IMR-90 (cell line): ENCODE data around the gene NF2. TPM values are rescaled to one million over a fixed set of nuclear protein-coding genes. Genes with fewer than 3 reads are reported as not detected.
A peak's percentile ranks its signal among the peaks of the same experiment; 100 is the strongest.

Source experiments
- ATAC-seq: fragments of 200-7000 bp; cut with Tn5 transposase; 2 replicates; pipeline ENCODE4 v1.9.1; 2020; ENCODE audit warnings: low read depth, mild to moderate bottlenecking, moderate library complexity
- BruUV-seq: library from RNA; stranded (reverse); fragments of 400-500 nt; replicated peaks from 2 replicates; lab custom pipeline; 2021; lab: Mats Ljungman, UMichigan
- CTCF ChIA-PET: fragments of 300-600 bp; formaldehyde crosslinking; extraction: SDS; loops from one replicate; lab custom pipeline; 2021; ENCODE audit warnings: antibody characterized with exemption; lab: Yijun Ruan, JAX
- POLR2A ChIA-PET: fragments of 300-600 bp; sonication (Branson Sonifier 250); formaldehyde crosslinking; loops from one replicate; lab custom pipeline; 2022; ENCODE audit warnings: antibody characterized with exemption; ENCODE audit not compliant: unreplicated experiment; lab: Charles Lee
- DNase-seq: peaks from one replicate; pipeline ENCODE4 v3.0.0; 2013
- H2AFZ ChIP-seq: replicated peaks from 2 replicates; pipeline ENCODE3; 2013; ENCODE audit warnings: low read length, mild to moderate bottlenecking; ENCODE audit not compliant: poor library complexity
- H2AK5ac ChIP-seq: 2 replicates; pipeline ENCODE4 v1.6.1; 2013; ENCODE audit warnings: low read depth, low read length, inconsistent platforms
- H2AK9ac ChIP-seq: replicated peaks from 2 replicates; pipeline ENCODE3; 2013; ENCODE audit warnings: mild to moderate bottlenecking, low read depth, low read length, moderate library complexity; ENCODE audit not compliant: poor library complexity
- H2BK120ac ChIP-seq: 2 replicates; pipeline ENCODE4 v1.6.1; 2013; ENCODE audit warnings: low read depth, low read length, inconsistent platforms
- H2BK15ac ChIP-seq: 3 replicates; pipeline ENCODE4 v1.6.1; 2013; ENCODE audit warnings: low read depth, low read length, inconsistent platforms
- H2BK20ac ChIP-seq: 2 replicates; pipeline ENCODE4 v1.6.1; 2013; ENCODE audit warnings: low read depth, mild to moderate bottlenecking, inconsistent platforms, low read length, moderate library complexity
- H2BK5ac ChIP-seq: 2 replicates; pipeline ENCODE4 v1.6.1; 2013; ENCODE audit warnings: mild to moderate bottlenecking, low read depth, low read length, inconsistent platforms; ENCODE audit not compliant: poor library complexity, severe bottlenecking
- H3K14ac ChIP-seq: replicated peaks from 2 replicates; pipeline ENCODE4 v1.6.1; 2013; ENCODE audit warnings: low read depth, low read length, inconsistent platforms
- H3K18ac ChIP-seq: 2 replicates; pipeline ENCODE4 v1.6.1; 2013; ENCODE audit warnings: low read depth, low read length, control low read depth
- H3K23ac ChIP-seq: 2 replicates; pipeline ENCODE4 v1.6.1; 2013; ENCODE audit warnings: low read depth, low read length, inconsistent platforms
- H3K27ac ChIP-seq: 2 replicates; pipeline ENCODE4 v1.5.1; 2013; ENCODE audit warnings: mild to moderate bottlenecking, control low read depth, low read length; ENCODE audit not compliant: insufficient read depth
- H3K27me3 ChIP-seq: 2 replicates; pipeline ENCODE4 v1.6.1; 2013; ENCODE audit warnings: low read length; ENCODE audit not compliant: control insufficient read depth, insufficient read depth
- H3K36me3 ChIP-seq: 2 replicates; pipeline ENCODE4 v1.6.1; 2013; ENCODE audit warnings: low read length, mixed read lengths; ENCODE audit not compliant: control insufficient read depth, insufficient read depth
- H3K4ac ChIP-seq: 2 replicates; pipeline ENCODE4 v1.6.1; 2013; ENCODE audit warnings: low read depth, low read length, inconsistent platforms
- H3K4me1 ChIP-seq: 2 replicates; pipeline ENCODE4 v1.6.1; 2013; ENCODE audit warnings: low read length, mixed read lengths; ENCODE audit not compliant: control insufficient read depth, insufficient read depth
- H3K4me2 ChIP-seq: 2 replicates; pipeline ENCODE4 v1.6.1; 2013; ENCODE audit warnings: low read depth, mild to moderate bottlenecking, control low read depth, low read length, moderate library complexity
- H3K4me3 ChIP-seq: 2 replicates; pipeline ENCODE4 v1.5.1; 2013; ENCODE audit warnings: low read depth, mild to moderate bottlenecking, control low read depth, low read length, moderate library complexity; ENCODE audit not compliant: insufficient read depth
- H3K56ac ChIP-seq: 2 replicates; pipeline ENCODE4 v1.6.1; 2013; ENCODE audit warnings: low read length, inconsistent platforms; ENCODE audit not compliant: insufficient read depth; ENCODE audit errors: extremely low read depth
- H3K79me1 ChIP-seq, 2 experiments: 2 replicates each; pipeline ENCODE4 v1.6.1; 2013; ENCODE audit warnings: low read length in 2 of 2, inconsistent platforms in 1 of 2, low read depth in 1 of 2
- H3K9ac ChIP-seq: 2 replicates; pipeline ENCODE4 v1.6.1; 2013; ENCODE audit warnings: low read depth, low read length, control low read depth
- H3K9me1 ChIP-seq: 2 replicates; pipeline ENCODE4 v1.6.1; 2013; ENCODE audit warnings: low read length, inconsistent platforms; ENCODE audit not compliant: insufficient read depth
- H3K9me3 ChIP-seq: 2 replicates; pipeline ENCODE4 v1.6.1; 2013; ENCODE audit warnings: low read length; ENCODE audit not compliant: control insufficient read depth, insufficient read depth
- H4K20me1 ChIP-seq: 2 replicates; pipeline ENCODE4 v1.6.1; 2013; ENCODE audit warnings: low read length, inconsistent platforms; ENCODE audit not compliant: insufficient read depth
- H4K5ac ChIP-seq: 2 replicates; pipeline ENCODE4 v1.6.1; 2013; ENCODE audit warnings: mild to moderate bottlenecking, low read depth, low read length, control low read depth
- H4K8ac ChIP-seq, 2 experiments: 2 replicates each; pipeline ENCODE4 v1.6.1; 2013; ENCODE audit warnings: low read depth in 2 of 2, low read length in 2 of 2, control low read depth in 1 of 2, inconsistent platforms in 1 of 2
- H4K91ac ChIP-seq: 2 replicates; pipeline ENCODE4 v1.6.1; 2013; ENCODE audit warnings: low read depth, low read length, inconsistent platforms; ENCODE audit not compliant: insufficient read depth
- BHLHE40 ChIP-seq: fragments of 150-350 bp; IDR thresholded peaks from 2 replicates; pipeline ENCODE4 v1.6.1; 2016; ENCODE audit warnings: mild to moderate bottlenecking, low read depth, low read length
- CEBPB ChIP-seq: IDR thresholded peaks from 2 replicates; pipeline ENCODE4 v1.6.1; 2012; ENCODE audit warnings: low read depth, low read length, improper control_type of control experiment
- CHD1 ChIP-seq: IDR thresholded peaks from 2 replicates; pipeline ENCODE4 v1.6.1; 2012; ENCODE audit warnings: low read depth, low read length, improper control_type of control experiment
- ELK1 ChIP-seq: fragments of 150-350 bp; IDR thresholded peaks from 2 replicates; pipeline ENCODE4 v1.6.1; 2016; ENCODE audit warnings: low read depth, mild to moderate bottlenecking, low read length, moderate library complexity, borderline replicate concordance
- FOS ChIP-seq: fragments of 150-350 bp; IDR thresholded peaks from 2 replicates; pipeline ENCODE4 v1.6.1; 2016; ENCODE audit warnings: low read depth, low read length
- MAFK ChIP-seq: IDR thresholded peaks from 2 replicates; pipeline ENCODE4 v1.6.1; 2012; ENCODE audit warnings: low read depth, low read length, improper control_type of control experiment
- MAZ ChIP-seq: IDR thresholded peaks from 2 replicates; pipeline ENCODE4 v1.6.1; 2012; ENCODE audit warnings: low read depth, mild to moderate bottlenecking, low read length, improper control_type of control experiment, moderate library complexity, borderline replicate concordance
- MXI1 ChIP-seq: IDR thresholded peaks from 2 replicates; pipeline ENCODE4 v1.6.1; 2012; ENCODE audit warnings: low read depth, mild to moderate bottlenecking, low read length, moderate library complexity, borderline replicate concordance
- NFE2L2 ChIP-seq: fragments of 150-350 bp; IDR thresholded peaks from 2 replicates; pipeline ENCODE4 v1.6.1; 2016; ENCODE audit warnings: low read depth, mild to moderate bottlenecking, low read length
- POLR2A ChIP-seq: IDR thresholded peaks from 2 replicates; pipeline ENCODE4 v1.6.1; 2012; ENCODE audit warnings: mild to moderate bottlenecking, low read depth, low read length
- RAD21 ChIP-seq: IDR thresholded peaks from 2 replicates; pipeline ENCODE4 v1.6.1; 2012; ENCODE audit warnings: low read length, improper control_type of control experiment
- RCOR1 ChIP-seq: IDR thresholded peaks from 2 replicates; pipeline ENCODE4 v1.6.1; 2012; ENCODE audit warnings: mild to moderate bottlenecking, low read length, improper control_type of control experiment; ENCODE audit not compliant: insufficient replicate concordance
- RFX5 ChIP-seq: IDR thresholded peaks from 2 replicates; pipeline ENCODE4 v1.8.0; 2012; ENCODE audit warnings: low read depth, mild to moderate bottlenecking, low read length, moderate library complexity
- SMC3 ChIP-seq: fragments of 150-350 bp; IDR thresholded peaks from 2 replicates; pipeline ENCODE4 v1.6.1; 2016; ENCODE audit warnings: low read depth, mild to moderate bottlenecking, antibody characterized with exemption, low read length, moderate library complexity
- WGBS, 2 experiments: methylation state at CpG; one replicate each; pipeline versions ENCODE4 v1.1.5 to v1.1.7; 2013; ENCODE audit warnings: missing lambda C conversion rate in 2 of 2; ENCODE audit not compliant: insufficient read length in 1 of 2; ENCODE audit errors: extremely low coverage in 2 of 2; 5-methylcytosine and 5-hydroxymethylcytosine counted together
- dilution Hi-C: fragments of 300-500 bp; cut with HindIII; formaldehyde crosslinking; loops from one replicate; pipeline ENCODE4 v1.14.3; 2018; ENCODE audit warnings: low sequenced_read_pairs; ENCODE audit not compliant: unreplicated experiment
- in situ Hi-C: fragments of 300-500 bp; cut with MboI; formaldehyde crosslinking; loops from 3 replicates; pipeline ENCODE4 v1.14.3; 2019; ENCODE audit warnings: low sequenced_read_pairs, inconsistent platforms, mixed read lengths
- intact Hi-C: fragments of 100-400 bp; cut with micrococcal nuclease; formaldehyde crosslinking; loops from 2 replicates; pipeline ENCODE4 v1.10.0; 2022
- polyA plus RNA-seq, 3 experiments: library from polyadenylated mRNA; depleted of rRNA; stranded (reverse); fragments of >200 nt; gene quantifications; 2 replicates each; pipeline ENCODE4 v1.2.3, GENCODE V29; 2012; ENCODE audit warnings: low replicate concordance in 1 of 3
- total RNA-seq: library from RNA; depleted of rRNA; stranded (reverse); fragments of >200 nt; gene quantifications from 2 replicates; pipeline ENCODE4 v1.2.3, GENCODE V29; 2012
- TF ChIP-seq, protein P1 (sequence below): conservative IDR thresholded peaks from 2 replicates; pipeline ENCODE4 v1.5.1; 2012; ENCODE audit warnings: mild to moderate bottlenecking, low read depth, low read length, improper control_type of control experiment
- TF ChIP-seq, protein P2 (sequence below): fragments of 150-350 bp; IDR thresholded peaks from 2 replicates; pipeline ENCODE4 v1.6.1; 2017; ENCODE audit warnings: mild to moderate bottlenecking, antibody characterized with exemption, low read length, low read depth

Gene NF2
- total and polyA plus RNA-seq, 2 of the 4 experiments (the other 2 are of a cell fraction), result 59.0 to 151 TPM

- in situ Hi-C loops (no loop called here), dilution Hi-C loops (no loop called here), intact Hi-C loops (no loop called here)
- H4K5ac ChIP-seq, result no peak overlapping the region
- TF ChIP-seq FOS, result no peak
- no peak for TF ChIP-seq RAD21
- TF ChIP-seq MAZ, result no peak
- TF ChIP-seq, protein P1, sequence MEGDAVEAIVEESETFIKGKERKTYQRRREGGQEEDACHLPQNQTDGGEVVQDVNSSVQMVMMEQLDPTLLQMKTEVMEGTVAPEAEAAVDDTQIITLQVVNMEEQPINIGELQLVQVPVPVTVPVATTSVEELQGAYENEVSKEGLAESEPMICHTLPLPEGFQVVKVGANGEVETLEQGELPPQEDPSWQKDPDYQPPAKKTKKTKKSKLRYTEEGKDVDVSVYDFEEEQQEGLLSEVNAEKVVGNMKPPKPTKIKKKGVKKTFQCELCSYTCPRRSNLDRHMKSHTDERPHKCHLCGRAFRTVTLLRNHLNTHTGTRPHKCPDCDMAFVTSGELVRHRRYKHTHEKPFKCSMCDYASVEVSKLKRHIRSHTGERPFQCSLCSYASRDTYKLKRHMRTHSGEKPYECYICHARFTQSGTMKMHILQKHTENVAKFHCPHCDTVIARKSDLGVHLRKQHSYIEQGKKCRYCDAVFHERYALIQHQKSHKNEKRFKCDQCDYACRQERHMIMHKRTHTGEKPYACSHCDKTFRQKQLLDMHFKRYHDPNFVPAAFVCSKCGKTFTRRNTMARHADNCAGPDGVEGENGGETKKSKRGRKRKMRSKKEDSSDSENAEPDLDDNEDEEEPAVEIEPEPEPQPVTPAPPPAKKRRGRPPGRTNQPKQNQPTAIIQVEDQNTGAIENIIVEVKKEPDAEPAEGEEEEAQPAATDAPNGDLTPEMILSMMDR, result no peak
- TF ChIP-seq CHD1, result no peak
- no peak for TF ChIP-seq MXI1
- no peak for TF ChIP-seq NFE2L2
- TF ChIP-seq BHLHE40, result no peak
- TF ChIP-seq ELK1, result no peak
- no peak for TF ChIP-seq SMC3
- TF ChIP-seq RFX5, result no peak
- no peak for TF ChIP-seq POLR2A
- no peak for TF ChIP-seq CEBPB
- no peak for TF ChIP-seq RCOR1
- no peak for TF ChIP-seq MAFK
- TF ChIP-seq, protein P2, sequence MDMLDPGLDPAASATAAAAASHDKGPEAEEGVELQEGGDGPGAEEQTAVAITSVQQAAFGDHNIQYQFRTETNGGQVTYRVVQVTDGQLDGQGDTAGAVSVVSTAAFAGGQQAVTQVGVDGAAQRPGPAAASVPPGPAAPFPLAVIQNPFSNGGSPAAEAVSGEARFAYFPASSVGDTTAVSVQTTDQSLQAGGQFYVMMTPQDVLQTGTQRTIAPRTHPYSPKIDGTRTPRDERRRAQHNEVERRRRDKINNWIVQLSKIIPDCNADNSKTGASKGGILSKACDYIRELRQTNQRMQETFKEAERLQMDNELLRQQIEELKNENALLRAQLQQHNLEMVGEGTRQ, result no peak
- H2AK5ac ChIP-seq, result no peak overlapping the region
- H3K14ac ChIP-seq, result no peak overlapping the region
- peaks cover under 1 to 23% of the 10 kb centered on the region in 2 experiments; a peak in 1 of 4 replicates for H3K79me1 ChIP-seq
- H4K91ac ChIP-seq, result no peak overlapping the region
- H3K9me1 ChIP-seq, result peaks cover 3% of the 10 kb centered on the region; the same call in 1 of the 2 replicates
- POLR2A ChIA-PET, result no interaction called here
- BruUV-seq, result no TSS peak
- H4K20me1 ChIP-seq, result no peaks in the 10 kb centered on the region
- no peak overlapping the region for H2AFZ ChIP-seq
- peaks cover 37% of the 10 kb centered on the region for H3K36me3 ChIP-seq
- H4K8ac ChIP-seq, result no peak overlapping the region
- ATAC-seq, result peak; percentile 63
- H3K9ac ChIP-seq, result no peak overlapping the region
- H2BK20ac ChIP-seq, result no peak overlapping the region
- no peak overlapping the region for H3K23ac ChIP-seq
- H3K27ac ChIP-seq, result no peak overlapping the region
- DNase-seq, result peak; percentile 59
- no peak overlapping the region for H2BK15ac ChIP-seq
- no peaks in the 10 kb centered on the region for H3K27me3 ChIP-seq
- no peak overlapping the region for H2AK9ac ChIP-seq
- H3K4ac ChIP-seq, result no peak overlapping the region
- no peak overlapping the region for H3K4me2 ChIP-seq
- H3K4me1 ChIP-seq, result peaks cover 7% of the 10 kb centered on the region
- no peak overlapping the region for H3K56ac ChIP-seq
- H3K18ac ChIP-seq, result no peak overlapping the region
- no peak overlapping the region for H2BK5ac ChIP-seq
- 60% methylated on average over 1 of the region's 8 CpGs; no CpG with 5 or more reads in 1 of the 2 experiments for WGBS, 2 experiments
- no peak overlapping the region for H3K4me3 ChIP-seq
- no peaks in the 10 kb centered on the region for H3K9me3 ChIP-seq
- no peak overlapping the region for H2BK120ac ChIP-seq
- CTCF ChIA-PET, result no interaction called here
Observed at GRCh38 chr22:29663180-29663821, 59.9 kb downstream of the NF2 start.
